Endothelial cell of umbilical vein (primary cell): ENCODE data around the gene TRAPPC14.

ENCODE experiments used
- CTCF ChIP-seq, 2 donors: IDR thresholded peaks; 1 replicate in 1 of 2; 2 replicates in 1 of 2; pipeline ENCODE4 v1.5.1; 2011; ENCODE audit warnings: low read length in 2 of 2, mild to moderate bottlenecking in 2 of 2, moderate library complexity in 2 of 2, control low read depth in 1 of 2, inconsistent platforms in 1 of 2, low read depth in 1 of 2; ENCODE audit not compliant: insufficient read depth in 1 of 2; ENCODE audit errors: extremely low read depth in 1 of 2
- EZH2 ChIP-seq: IDR thresholded peaks from 2 replicates; pipeline ENCODE4 v1.6.1; 2012; ENCODE audit warnings: borderline replicate concordance, low read depth, mild to moderate bottlenecking, moderate library complexity, low read length, inconsistent platforms; ENCODE audit not compliant: severe bottlenecking

GRCh38 chr7:100163871-100164270 lies 5.3 kb upstream of the TRAPPC14 start:
- TF ChIP-seq CTCF (IDR thresholded peaks at IDR 0.05; ENCODE audit: extremely low read depth in 1 of 2, insufficient read depth in 1 of 2, low read depth in 1 of 2, low read length in 2 of 2) = no peak
- no peak for TF ChIP-seq EZH2
